ENCODE data around the gene FPR2.
A peak's percentile ranks its signal among the peaks of the same experiment; 100 is the strongest.

Gene FPR2

GRCh38 chr19:51783372-51783771, 22.4 kb downstream of the FPR2 start:
- Histone ChIP-seq H3K27ac (peak overlapping the region in 1 of 2 donors; percentile 71), H3K4me3 (no peak overlapping the region)
- TF ChIP-seq, protein P1, sequence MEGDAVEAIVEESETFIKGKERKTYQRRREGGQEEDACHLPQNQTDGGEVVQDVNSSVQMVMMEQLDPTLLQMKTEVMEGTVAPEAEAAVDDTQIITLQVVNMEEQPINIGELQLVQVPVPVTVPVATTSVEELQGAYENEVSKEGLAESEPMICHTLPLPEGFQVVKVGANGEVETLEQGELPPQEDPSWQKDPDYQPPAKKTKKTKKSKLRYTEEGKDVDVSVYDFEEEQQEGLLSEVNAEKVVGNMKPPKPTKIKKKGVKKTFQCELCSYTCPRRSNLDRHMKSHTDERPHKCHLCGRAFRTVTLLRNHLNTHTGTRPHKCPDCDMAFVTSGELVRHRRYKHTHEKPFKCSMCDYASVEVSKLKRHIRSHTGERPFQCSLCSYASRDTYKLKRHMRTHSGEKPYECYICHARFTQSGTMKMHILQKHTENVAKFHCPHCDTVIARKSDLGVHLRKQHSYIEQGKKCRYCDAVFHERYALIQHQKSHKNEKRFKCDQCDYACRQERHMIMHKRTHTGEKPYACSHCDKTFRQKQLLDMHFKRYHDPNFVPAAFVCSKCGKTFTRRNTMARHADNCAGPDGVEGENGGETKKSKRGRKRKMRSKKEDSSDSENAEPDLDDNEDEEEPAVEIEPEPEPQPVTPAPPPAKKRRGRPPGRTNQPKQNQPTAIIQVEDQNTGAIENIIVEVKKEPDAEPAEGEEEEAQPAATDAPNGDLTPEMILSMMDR (IDR thresholded peaks at IDR 0.05) = no peak
- DNase-seq (ENCODE audit: low spot score) = no peak

DNA sequence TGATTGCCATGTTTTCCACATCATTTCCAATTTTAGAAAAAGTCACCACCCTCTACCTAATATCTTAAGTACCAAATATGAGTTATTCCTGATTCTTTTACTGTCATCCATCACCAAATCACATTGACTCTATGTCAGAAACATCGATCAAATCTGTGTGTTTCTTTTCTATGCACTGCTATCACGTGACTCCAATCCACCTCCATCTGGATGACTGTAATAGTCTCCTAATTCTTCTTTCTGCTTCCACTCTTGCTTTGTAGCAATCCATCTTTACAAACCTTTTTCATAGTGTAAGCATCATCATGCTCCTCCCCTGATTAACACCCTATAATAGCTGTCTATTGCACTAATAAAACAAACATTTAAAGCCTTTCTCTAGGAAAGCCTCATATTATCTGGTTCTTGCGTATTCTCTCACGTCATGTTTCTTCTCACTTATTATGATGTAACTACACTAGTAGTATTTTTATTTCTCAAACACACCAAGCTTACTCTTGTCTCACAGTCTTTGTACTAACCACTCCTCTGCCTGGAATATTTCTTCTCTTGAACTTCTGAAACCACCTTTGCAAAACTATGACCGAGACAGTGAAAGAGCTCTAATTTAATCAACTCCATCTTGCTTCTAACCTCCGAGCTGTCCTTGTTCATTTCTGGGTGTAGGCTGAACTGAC, 23.3 kb downstream of the FPR2 start:
- TF ChIP-seq, protein P1 (IDR thresholded peaks at IDR 0.05) = no peak
- DNase-seq (ENCODE audit: low spot score) = no peak
- Histone ChIP-seq H3K27ac (peak overlapping the region in 1 of 2 donors; percentile 71), H3K4me3 (no peak overlapping the region)

DNA sequence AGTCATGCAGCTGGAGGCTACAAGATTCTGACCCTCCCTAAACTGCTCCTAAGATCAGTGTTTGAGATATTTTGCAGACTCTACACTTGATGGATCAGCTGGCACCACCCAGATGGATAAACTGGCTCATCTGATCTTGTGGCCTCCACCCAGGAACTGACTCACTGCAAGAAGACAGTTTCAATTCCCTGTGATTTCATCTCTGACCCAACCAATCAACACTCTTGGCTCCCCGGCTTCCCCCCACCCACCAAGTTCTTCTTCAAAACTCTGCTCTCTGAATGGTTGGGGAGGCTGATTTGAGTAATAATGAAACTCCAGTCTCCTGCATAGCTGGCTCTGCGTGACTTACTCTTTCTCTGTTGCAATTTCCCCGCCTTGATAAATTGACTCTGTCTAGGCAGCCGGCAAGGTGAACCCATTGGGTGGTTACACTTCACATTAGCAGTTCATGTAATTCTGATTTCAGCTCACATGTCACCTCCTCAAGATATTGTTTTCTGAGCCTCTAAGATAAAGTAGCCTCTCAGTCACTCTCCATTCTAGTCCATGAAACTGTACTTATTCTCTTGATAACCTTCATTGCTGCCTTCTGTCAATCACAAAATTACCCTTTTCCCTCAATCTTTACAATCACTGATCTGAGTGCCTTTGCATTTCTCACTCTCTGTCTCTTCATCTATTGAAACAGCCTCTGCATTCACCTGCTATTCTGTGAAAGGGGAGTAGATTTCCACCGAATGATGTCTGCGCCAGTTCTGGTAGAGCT, 24.1 kb downstream of the FPR2 start:
- TF ChIP-seq, protein P1 (IDR thresholded peaks at IDR 0.05) = no peak
- peak; percentile 82 for DNase-seq (ENCODE audit: low spot score)
- Histone ChIP-seq H3K4me3 (no peak overlapping the region), H3K27ac (peak overlapping the region in 1 of 2 donors; percentile 71)

DNA sequence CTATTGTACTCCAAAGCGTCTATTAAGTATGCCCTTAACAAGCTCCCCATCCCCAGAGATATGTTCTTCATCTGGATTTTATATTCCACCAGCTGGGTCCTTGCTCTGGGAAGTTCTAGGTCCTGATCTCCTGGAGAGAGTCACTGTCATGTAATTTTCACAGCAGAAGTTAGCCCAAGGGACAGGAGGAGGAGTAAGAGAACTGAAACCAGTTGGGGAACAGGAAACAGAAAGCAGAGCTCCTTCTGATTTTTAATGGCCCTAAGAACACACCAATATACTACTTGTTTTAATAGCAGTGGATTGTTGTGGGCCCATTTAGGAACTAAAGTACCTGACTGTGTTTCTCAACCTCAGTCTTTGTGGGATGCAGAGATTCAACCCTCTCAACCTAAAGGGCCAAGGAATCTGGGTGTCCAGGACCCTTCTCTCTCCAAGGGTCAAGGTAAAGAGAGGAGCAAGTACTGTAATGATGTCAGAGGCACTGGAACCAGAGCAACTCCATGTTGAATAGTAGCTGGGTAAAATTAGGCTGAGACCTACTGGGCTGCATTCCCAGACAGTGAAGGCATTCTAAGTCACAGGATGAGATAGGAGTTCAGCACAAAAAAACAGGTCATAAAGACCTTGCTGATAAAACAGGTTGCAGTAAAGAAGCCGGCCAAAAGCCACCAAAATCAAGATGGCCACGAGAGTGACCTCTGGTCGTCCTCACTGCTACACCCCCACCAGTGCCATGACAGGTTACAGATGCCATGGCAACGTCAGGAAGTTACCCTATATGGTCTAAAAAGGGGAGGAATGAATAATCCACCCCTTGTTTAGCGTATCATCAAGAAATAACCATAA, 25.9 kb downstream of the FPR2 start:
- H3K27ac ChIP-seq = peak overlapping the region in 1 of 2 donors; percentile 54
- TF ChIP-seq, protein P1 (IDR thresholded peaks at IDR 0.05) = no peak
- H3K4me3 ChIP-seq = no peak overlapping the region
- DNase-seq (ENCODE audit: low spot score) = no peak

DNA sequence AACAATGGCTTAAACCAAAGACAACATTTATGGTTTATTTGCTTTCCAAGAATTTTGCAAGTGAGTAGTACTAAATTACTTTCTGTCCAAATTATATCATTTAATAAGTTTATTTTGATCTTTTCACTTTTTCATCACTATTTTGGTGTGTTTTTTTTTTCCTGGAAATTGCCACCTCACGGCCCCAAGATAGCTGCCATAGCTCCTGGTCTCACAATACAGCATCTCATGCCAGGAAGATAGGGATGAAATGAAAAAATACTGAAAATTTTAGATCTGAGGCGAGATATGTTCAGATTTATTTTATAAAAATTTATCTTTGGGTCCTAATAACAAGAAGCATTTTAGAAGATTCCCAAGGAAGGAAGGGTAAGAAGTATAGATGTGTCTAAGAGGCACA, 27.0 kb downstream of the FPR2 start:
- Histone ChIP-seq H3K4me3 (no peak overlapping the region), H3K27ac (no peak overlapping the region)
- DNase-seq (ENCODE audit: low spot score) = no peak
- TF ChIP-seq, protein P1 (IDR thresholded peaks at IDR 0.05) = no peak

DNA sequence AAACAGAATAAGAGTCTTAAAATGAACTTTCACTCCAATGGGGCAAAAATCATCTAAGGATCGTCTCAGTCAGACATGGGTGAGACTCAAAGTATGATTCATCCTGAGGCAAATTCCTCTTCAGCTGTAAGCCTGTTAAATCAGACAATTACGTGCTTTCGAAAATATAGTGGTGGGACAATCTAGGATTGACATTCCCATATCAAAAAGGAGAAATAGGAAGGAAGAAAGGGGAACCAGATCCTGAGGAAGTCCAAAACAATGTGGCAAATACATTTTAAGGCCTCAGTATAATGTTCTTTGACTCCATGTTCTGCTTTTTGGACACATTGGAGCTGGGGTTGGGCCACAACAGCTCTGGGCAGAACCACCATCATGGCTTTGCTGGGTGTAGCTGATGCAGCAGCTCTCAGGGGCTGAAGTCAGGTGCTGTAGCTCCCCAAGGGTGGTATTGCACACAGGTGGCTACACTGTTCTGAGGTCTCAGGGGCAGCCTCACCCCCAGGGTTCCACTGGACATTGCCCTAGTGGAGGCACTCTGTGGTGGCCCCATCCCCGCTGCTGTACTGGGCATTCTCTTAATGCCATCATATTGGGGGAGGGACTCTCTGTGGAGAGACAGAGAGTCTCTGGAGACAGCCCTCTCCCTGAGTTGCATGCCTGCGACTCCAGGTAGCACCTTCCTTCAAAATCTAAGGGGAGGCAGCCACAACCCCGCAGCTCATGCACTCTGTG, 28.2 kb downstream of the FPR2 start:
- Histone ChIP-seq H3K27ac (peak overlapping the region in 1 of 2 donors; percentile 74), H3K4me3 (no peak overlapping the region)
- TF ChIP-seq, protein P1 (IDR thresholded peaks at IDR 0.05) = no peak
- DNase-seq (ENCODE audit: low spot score) = no peak
